AG08396 (cell line): ENCODE data around the gene ABI2.
"Not testable (repeated sequence)": the region's sequence is repeated elsewhere in the genome, so short reads cannot be mapped to it uniquely, and the experiment has no call there.

Source experiments
- DNase-seq: peaks from one replicate; pipeline ENCODE4 v3.0.0; 2012; ENCODE audit warnings: low spot score, mixed read lengths

The ABI2 gene

DNA sequence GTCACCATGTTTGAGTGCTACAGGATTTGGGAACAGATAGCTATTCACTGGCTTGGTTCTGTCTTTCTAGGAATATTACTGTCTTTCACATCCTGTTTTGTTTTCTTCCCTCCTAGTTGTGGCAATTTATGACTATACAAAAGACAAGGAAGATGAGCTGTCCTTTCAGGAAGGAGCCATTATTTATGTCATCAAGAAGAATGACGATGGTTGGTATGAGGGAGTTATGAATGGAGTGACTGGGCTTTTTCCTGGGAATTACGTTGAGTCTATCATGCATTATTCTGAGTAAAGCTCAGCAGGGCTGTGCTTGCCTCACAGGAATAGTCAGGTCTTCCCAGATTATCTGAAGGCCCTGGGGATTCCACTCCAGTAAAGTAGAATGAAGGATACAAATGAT lies 98.9 kb downstream of the ABI2 start:
- DNase-seq, result no peak

DNA sequence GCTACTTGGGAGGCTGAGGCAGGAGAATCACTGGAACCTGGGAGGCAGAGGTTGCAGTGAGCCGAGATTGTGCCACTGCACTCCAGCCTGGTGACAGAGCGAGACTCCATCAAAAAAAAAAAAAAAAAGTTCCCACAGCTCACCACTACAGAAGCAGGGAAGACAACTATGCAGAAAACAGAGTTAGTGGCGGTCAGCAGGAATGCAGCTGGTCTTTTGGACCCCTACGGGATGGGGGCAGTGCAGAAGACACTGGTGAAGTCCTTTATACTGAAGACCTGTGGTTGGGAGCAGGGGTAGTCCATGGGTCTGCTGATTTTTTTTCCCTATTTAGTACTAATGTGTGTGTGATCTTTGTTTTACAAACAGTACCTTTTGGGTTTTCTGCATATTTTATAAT lies 101.4 kb downstream of the ABI2 start:
- DNase-seq, result not testable (repeated sequence)

DNA sequence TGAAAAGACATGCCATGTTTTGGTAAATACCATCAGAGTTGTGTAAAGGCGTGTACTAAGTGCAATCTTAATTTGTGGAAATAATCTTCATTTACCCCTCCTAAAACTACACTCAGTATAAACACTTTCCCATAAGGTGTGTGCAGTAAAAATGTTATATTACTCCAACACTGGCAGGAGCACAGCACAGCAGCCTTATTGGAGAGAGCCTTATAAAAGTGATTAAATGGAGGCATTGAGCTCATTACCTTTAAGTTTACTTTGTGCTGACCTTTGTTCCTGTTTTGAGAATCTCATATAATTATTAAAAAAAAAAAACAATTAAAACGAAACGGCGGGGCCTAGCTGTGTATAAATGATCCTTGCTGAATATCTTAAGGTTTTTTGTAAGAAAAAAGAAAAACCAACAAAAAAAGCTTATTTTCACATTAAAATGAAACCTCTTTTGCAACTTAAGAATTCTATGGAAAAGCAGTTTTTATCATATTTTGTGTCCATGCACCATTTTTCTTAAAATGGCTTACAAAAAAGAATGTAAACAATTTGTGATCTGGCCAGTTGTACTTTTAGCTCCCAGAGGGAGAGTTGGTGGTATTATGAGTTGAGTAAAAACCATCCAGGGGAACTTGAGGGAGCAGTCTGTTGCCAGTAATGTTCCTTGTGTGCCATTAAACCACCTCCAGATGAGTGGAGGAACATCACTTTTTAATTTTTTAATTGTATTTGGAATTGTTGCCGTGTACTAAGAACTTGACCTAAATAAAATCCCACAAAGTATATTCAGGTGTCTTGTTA lies 103.4 kb downstream of the ABI2 start:
- DNase-seq, result no peak

DNA sequence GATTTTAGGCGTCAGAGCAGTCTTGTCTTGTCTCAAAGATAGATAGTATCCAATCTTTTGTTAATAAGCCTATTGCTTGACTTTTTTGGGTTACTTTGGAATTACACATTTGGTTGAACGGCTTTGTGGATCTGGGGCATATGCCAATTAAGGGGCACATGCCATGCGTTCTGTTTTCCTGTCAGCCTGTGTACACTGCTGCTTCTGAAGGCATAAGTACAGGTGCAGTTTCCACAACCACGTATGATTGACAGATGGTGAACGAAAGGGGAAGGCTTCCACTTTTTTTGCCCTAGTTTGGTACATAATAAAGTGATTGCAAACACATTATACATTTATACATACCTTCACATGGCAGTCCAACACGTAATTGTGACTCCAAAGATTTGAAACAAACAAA lies 104.6 kb downstream of the ABI2 start:
- no peak for DNase-seq

DNA sequence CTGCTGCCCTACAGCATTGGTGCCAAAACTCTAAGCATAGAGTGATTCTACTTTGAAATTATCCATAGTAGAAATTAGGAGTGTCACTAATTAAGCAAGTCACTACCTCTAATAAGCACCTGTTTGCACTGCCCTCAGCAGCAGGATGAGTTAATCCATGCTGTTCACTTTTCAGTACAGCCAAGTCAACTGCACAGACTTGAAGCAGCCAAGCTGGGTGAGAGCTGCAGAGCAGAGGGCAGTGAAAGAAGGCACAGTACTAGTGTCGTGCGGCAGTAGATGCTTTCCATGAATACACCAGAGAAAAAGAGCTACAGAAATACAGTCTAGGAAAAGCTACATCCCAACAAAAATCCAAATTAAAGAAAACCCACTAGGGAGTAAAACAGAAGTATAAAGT lies 108.3 kb downstream of the ABI2 start:
- DNase-seq, result no peak

DNA sequence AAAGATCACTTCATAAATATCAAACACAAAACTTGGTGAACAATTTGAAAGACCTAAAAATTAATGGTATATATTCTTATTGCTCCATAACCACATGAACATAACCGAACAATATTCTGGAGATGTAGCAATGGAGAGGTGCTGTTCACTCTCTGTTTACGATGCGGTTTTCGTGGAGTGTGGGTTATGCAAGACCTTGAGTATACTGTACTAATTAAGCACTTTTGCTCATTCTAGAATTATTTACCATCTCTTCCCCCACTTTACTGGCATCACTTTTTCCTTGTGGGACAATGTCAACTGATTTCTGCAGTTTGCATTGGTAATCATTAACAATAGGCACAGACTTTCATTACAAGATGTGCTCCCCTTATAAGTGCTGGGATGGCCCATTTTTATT lies 109.3 kb downstream of the ABI2 start:
- no peak for DNase-seq

DNA sequence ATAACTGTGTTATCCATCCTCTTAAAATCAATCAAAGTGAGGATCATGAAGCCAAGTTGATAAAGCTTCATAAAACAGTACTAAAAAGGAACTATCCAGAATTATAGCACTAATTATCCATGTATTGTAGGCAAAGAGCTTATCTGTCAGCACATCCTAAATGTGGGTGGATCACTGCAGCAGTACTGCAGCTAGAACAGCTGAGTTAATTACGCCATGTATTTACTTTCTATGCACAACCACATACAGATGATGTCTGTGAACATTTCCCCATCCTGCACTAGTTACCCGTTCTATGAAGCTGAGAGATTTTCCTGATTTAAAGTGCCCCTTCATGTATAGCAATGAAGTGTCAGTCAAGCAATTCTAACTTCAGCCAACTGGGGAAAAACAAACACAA lies 110.3 kb downstream of the ABI2 start:
- DNase-seq, result no peak

DNA sequence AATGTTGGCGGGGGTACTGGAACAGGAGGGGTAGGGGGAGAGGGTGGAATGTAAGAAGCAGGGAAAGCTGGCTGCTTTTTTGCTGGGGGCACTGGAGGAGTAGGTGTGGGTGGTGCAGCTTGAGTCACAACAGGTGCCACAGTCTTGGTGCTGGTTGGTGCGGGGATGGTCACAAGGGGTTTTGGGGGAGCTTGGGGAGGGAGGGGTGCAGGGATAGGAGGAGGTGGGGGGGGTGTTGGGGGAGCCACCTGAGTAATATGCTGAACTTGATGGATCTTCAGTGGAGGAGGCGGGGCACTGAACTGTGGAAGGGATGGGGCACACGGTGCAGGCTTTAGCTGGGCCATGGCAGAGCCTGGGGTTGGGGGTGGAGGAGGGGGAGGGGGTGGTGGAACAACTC lies 112.5 kb downstream of the ABI2 start:
- DNase-seq, result no peak

DNA sequence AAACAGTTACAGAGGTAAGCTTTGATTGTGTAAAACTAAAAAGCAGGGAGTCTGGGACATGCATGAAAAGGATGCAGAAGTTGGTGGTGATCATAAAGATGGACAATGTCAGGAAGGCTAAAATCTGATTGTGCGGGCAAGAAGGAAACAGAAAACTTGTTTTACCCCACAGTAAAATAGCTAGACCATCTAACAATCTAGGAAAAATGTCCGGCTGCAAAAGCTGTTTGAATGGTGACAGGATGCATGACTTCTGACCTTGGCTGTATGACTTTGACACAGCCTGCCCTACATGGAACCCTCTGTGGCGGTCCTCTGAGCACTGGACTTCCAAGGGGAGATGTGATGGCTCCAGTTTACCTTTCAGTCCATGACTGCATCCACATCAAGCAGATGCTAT lies 113.3 kb downstream of the ABI2 start:
- no peak for DNase-seq

DNA sequence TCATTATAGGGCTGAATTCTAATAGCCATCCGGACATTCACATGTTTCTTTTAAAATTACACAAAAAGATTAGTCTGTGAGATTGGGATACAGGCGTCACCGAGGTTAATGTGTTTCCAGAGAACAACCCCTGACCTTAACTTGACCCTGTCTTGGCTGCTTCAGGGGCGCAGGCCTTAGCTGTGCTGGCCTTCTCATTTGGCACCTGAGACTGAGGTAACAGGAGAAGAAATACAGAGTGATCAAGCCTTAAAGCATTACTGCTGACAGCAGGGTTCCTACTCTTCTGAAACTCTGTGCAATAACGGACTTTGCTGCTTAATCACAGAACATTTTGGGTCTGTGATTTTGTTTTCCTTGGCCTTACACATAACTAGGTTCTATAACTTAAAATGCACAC lies 114.3 kb downstream of the ABI2 start:
- no peak for DNase-seq

DNA sequence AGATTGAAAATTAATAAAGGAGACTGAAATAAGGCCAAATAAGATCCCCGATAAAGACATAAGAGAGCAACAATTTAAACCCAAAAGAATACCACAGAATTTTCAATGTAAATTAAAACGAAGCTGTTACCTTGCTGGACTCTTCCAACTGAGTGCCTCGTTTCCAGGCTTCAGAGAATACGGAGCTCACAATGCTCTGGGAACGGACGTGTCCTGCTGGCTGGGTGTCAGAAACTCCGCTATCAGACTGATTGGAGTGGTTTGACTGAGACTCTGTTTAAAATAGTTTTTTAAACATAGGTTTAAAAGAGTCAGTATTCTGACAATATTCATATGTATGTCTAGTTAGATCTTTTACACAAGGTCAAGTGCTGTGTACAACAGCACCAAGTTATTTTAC lies 116.5 kb downstream of the ABI2 start:
- no peak for DNase-seq

DNA sequence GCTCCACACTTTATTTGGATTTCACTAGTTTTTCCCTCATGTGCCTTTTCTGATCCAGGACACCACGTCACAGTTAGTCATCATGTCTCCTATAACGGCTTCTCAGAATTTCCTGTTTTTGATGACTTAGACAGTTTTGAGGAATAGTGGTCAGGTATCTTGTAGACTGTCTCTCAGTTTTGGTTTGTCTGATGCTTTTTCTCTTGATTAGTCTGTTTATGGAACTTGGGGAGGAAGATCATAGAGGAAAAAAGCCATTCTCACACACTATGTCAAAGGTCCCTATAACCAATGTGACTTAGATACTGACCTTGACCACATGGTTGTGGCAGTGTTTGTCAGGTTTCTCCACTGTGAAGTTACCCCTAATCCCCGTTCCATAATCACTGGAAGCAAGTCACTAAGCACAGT lies 117.9 kb downstream of the ABI2 start:
- DNase-seq, result no peak

DNA sequence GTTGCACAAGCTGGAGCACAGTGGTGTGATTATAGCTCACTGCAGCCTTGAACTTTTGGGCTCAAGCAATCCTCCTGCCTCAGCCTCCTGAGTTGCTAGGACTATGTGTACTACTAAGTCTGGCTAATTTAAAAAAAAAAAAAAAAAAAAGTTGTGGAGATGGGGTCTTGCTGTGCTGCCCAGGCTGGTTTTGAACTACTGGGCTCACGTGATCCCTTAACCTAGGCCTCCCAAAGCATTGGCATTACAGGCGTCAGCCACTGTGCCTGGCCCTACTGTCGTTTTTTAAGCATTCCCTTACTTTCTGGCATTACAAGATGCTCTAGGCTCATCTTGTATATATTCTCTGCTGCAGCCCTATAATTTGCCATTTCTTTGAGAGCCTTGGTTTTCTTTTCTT lies 118.6 kb downstream of the ABI2 start:
- no peak for DNase-seq

DNA sequence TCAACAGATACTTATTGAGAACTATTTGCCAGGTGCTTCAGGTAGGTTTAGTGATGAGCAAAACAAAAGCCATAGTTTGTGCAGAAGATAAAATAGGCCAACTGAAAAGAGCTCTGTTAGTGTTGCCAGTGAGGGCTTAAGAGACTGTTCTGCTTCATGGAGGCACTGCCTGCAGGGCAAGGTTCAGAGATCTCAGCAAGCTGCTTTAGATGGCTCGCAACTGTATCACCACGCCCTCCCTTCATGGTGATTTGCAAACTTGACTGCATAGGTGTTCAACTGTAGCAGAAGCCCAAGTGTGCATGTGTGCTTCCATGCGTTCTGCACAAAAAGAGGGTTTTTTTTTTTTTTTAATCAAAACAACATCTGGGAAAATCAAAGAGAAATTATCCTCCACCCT lies 122.4 kb downstream of the ABI2 start:
- no peak for DNase-seq

DNA sequence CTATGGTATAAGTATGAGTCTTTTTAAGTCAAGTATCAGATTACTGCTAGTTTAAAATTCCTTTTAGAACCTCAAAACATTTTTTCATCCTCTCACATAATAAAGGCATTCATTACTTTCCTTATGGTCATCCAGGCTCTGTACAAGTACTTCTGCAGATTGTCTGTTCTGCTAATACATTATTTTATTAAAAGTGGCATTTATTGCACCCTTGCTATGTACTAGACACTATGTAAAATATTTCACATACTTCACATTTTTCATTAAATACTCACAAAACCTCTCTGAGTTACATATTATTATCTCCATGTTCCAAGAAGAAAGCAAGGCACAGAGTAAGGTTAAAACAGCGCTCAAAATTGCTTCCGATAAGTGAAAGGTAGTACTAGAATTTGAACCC lies 122.8 kb downstream of the ABI2 start:
- DNase-seq, result no peak

DNA sequence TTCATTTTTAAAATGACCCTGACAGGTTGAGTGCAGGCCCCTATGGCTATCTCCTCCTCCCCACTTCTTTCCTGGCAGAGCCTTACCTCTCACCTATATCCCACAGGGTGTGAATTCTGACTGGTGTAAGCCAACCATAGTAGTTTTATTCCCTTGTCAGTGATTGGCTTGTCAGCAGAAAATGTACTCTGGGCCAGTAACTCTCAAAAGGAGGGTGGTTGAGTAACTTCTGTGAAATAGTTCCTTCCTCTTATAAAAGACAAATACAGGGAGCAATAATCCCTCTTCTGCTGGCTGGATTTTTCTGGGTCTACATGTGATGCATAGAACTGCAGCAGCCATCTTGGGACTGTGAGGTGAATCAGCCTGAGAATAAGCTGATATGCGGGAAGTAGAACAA lies 123.5 kb downstream of the ABI2 start:
- no peak for DNase-seq

DNA sequence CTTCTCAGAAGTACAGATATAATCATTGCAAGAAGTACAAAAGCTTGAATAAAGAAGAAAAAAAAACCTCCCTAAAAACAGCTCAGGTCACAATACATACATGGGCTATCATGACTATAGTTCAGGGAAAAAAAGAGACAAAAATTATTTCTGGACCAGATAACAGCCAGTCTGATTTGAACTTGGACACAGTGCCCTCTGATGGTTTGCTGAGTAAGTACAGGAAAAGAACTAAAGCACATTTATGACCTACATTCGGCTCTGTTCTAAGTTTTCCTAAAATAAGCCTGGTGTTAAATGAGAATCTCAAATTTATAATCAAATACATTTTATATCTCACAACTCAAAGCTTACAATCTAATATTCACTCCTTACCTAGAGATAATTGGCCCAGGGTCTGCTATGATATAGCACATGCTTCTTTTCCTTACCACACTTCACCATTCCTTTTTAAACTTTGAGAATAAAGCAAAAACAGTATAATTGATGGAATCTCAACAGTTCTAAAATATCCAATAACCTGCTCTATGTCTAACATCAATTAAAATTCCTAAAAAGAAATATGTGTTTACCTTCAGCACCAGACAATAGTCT lies 125.8 kb downstream of the ABI2 start:
- peak; percentile 37 for DNase-seq

DNA sequence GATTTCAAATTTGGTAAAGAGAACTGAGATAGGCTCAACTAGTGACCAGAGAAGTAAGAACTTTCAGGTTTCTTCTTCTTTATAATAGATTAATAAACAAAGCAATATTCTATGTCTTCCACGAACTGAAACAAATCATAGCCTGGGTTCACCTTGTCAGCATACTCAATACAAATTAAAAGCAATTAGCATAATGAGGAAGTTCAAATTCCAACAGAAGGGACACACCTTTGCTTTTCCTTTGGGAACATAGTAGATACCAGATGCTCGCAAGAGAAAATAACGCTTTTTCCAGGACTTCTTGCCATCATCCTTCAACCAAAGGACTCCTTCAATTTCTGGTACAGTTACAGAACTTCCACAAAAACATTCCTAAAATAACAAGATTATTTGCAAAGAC lies 127.0 kb downstream of the ABI2 start:
- DNase-seq, result no peak

DNA sequence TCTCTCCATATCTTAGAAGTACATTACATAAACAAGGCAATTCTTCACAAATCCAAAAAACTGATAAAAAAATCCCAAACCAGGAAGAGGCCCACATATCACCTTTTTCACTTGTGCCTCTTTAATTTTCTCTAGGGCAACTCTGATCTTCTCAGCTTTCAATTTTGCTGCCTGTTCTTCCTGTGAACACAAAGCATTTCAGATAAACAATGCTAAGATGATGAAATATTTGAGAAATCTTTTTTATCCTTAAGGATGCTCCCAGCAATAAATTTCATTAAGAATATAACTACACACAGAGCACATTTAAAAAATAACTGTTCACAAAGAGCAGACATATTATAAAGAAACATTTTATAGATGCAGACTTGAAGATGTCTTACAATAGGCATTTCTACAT lies 133.6 kb downstream of the ABI2 start:
- no peak for DNase-seq

DNA sequence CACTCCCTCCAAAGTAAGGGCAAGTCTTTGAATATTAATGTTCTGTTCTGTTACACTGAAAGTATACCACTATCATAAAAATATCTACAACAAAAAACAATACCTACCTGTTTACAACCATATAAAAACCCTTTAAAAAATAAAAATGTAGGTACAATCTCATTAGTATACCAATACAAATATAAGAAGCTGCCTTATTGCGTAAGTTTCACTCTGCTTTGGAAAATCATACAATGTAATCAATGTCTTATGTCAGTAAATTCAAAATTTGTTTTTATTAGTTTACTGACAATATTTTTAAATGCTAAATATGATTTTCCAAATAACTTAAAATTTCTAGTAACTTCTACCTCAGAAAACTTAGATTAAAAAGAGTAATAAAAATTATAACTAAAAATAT lies 134.1 kb downstream of the ABI2 start:
- no peak for DNase-seq

DNA sequence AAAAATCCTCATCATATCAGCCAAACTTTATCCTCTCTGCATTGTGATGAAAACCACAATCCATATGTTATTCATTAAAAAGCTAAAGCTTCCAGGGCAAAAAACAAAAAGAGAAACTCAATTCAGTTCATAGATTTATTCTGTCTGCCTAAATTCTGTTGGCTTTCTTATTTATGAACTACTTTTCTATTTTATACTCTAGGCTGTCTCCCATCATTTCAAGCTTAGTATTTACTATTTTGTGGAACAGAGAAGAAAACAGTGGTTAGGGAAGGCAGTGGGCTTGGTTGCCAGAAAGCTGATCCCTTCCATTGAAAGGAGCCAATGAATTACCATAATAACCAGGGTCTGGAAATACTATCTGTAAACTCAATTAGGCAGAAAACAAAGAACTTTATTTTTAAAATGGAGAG lies 135.1 kb downstream of the ABI2 start:
- DNase-seq, result no peak

DNA sequence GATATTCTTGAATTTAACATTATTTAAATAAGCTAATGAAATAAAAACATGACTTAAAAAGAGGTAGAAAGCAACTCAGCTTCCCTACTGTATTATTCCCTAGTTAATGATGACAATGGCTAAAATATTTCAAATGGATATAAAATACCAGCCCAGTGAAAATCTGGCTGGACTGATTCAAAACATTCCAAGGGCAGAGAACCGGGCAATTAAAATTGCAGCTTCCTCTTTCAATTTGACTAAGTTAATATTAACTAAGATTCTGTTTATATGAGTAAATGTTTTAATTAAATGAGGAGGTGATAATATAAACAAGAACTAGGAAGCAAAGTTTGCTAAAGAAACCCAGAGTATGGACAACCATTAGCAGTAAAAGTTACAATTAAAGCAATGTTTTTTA lies 141.4 kb downstream of the ABI2 start:
- DNase-seq, result no peak

DNA sequence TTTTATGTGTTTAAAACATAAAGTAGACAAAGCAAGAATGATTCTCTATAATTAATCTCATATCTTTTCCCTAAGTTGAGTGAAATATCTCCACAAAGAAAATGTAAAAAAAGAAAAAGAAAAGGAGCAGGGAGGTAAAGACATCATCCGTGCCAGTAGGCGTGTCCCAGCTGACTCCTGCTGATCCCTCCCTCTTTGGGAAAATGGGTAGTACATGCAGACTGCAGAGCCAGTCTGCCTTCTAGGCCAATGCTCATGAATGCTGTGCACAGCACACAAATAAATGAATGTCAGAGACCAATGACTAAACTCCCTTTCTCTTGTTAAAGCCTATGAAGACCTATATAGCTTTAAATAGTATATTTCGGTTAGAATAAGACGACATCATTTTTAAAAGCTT lies 142.2 kb downstream of the ABI2 start:
- no peak for DNase-seq

DNA sequence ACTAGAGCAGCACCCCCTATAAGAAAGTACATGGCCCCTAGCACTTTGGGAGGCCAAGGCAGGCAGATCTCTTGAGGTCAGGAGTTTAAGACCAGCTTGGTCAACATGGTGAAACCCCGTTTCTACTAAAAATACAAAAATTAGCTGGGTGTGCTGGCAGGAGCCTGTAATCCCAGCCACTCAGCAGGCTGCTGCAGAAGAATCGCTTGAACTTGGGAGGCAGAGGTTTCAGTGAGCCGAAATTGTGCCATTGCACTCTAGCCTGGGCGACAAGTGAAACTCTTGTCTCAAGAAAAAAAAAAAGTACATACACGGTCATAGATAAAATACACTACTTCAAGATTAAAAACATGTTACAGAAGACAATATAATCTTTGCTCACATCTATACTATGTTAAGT lies 143.1 kb downstream of the ABI2 start:
- no peak for DNase-seq
